Heart left ventricle (tissue), 16 donors: ENCODE measurements around the gene METRN. TPM values are rescaled to one million over a fixed set of nuclear protein-coding genes. Genes with fewer than 3 reads are reported as not detected.
A peak's percentile ranks its signal among the peaks of the same experiment; 100 is the strongest.

Experiments
- ATAC-seq, 4 donors: fragments of 200-7000 bp; cut with Tn5 transposase; one replicate each; pipeline ENCODE4 v1.9.1; 2020 to 2022; ENCODE audit warnings: moderate library complexity in 4 of 4, mild to moderate bottlenecking in 3 of 4, moderate number of reproducible peaks in 1 of 4
- DNase-seq, 5 donors: peaks; one replicate each; pipeline ENCODE4 v3.0.0-alpha.2; 2020
- H3K27ac ChIP-seq, 12 donors: fragments of 200-600 bp; sonication (generic) in 4 of 12; one replicate each; pipeline versions ENCODE4 v1.5.0 to v1.8.0; 2016 to 2022; ENCODE audit warnings: mild to moderate bottlenecking in 2 of 12
- H3K27me3 ChIP-seq, 9 donors: fragments of 200-600 bp; sonication (generic) in 2 of 9; one replicate each; pipeline versions ENCODE4 v1.5.1 to v1.8.0; 2016 to 2022; ENCODE audit warnings: mild to moderate bottlenecking in 3 of 9
- H3K36me3 ChIP-seq, 9 donors: fragments of 200-600 bp; sonication (generic) in 2 of 9; one replicate each; pipeline versions ENCODE4 v1.5.0 to v1.8.0; 2018 to 2022; ENCODE audit warnings: mild to moderate bottlenecking in 2 of 9
- H3K4me1 ChIP-seq, 12 donors: fragments of 200-600 bp; sonication (generic) in 4 of 12; one replicate each; pipeline versions ENCODE4 v1.5.0 to v1.8.0; 2016 to 2022; ENCODE audit warnings: mild to moderate bottlenecking in 3 of 12
- H3K4me3 ChIP-seq, 12 donors: fragments of 200-600 bp; sonication (generic) in 4 of 12; one replicate each; pipeline versions ENCODE4 v1.5.0 to v1.8.0; 2017 to 2022; ENCODE audit warnings: mild to moderate bottlenecking in 9 of 12, moderate library complexity in 4 of 12
- H3K9me3 ChIP-seq, 12 donors: fragments of 200-600 bp; sonication (generic) in 4 of 12; one replicate each; pipeline versions ENCODE4 v1.5.0 to v1.8.0; 2016 to 2022; ENCODE audit warnings: mild to moderate bottlenecking in 1 of 12
- CTCF ChIP-seq, 12 donors: fragments of 200-600 bp; sonication (generic) in 4 of 12; IDR thresholded peaks; one replicate each; pipeline versions ENCODE4 v1.5.0 to v1.8.0; 2018 to 2022; ENCODE audit warnings: antibody characterized with exemption in 12 of 12, mild to moderate bottlenecking in 5 of 12
- POLR2A ChIP-seq, 2 donors: fragments of 450-650 bp; IDR thresholded peaks; one replicate each; pipeline ENCODE4 v1.6.1; 2017; ENCODE audit warnings: antibody characterized with exemption in 2 of 2, mild to moderate bottlenecking in 2 of 2, moderate library complexity in 2 of 2
- WGBS, 4 donors: extraction: QIAGEN DNeasy Blood & Tissue Kit in 2 of 4; methylation state at CpG; one replicate each; pipeline versions ENCODE4 v1.1.5 to v1.1.7; 2013 to 2018; 5-methylcytosine and 5-hydroxymethylcytosine counted together
- intact Hi-C, 10 donors: fragments of 100-400 bp; cut with DNase I; formaldehyde crosslinking; loops; one replicate each; pipeline versions ENCODE4 v1.11.1 to v1.14.2; 2022
- polyA plus RNA-seq, 2 donors: library from polyadenylated mRNA; stranded (reverse); fragments of 200-250 nt; gene quantifications; one replicate each; pipeline ENCODE4 v1.2.3, GENCODE V29; 2013
- total RNA-seq, 9 donors: library from RNA; depleted of rRNA in 2 of 9; stranded (reverse); fragments of >200 nt in 2 of 9; fragmentation: NEBNext Ultra II Directional in 3 of 9; extraction: Animal tissue kit (Norgen Biotek cat#: 25700) in 3 of 9; gene quantifications; one replicate each; pipeline versions ENCODE4 v1.1.0 to v1.2.4, GENCODE V29; 2016 to 2023
- donor health status: ischemic (EF 13 %, LVEDD 7.1; RV severe dilation, severe dysfunction).
- donor health status: healthy with polysubstance abuse.
- donor health status: DM: no; HTN: yes; CAD: no.
- donor health status: DM: no; HTN: no; CAD: no.
- donor health status: ischemic (EF 25% LVEDD 6.9; RV normal size, moderate dysfunction).
- donor health status: ischemic (EF 25% LVEDD 5.7; RV mildly dilated, moderate dysfunction).
- donor health status: healthy.
- donor health status: DM: yes; HTN: yes; CAD: no.
- donor health status: ischemic (EF 35%, LVEDD 5.7; RV mildly dilated, moderate dysfunction).
- donor health status: nonischemic (EF 11% LVEDD 7.7; RV severe dilation, severe dysfunction).
- donor health status: DM: yes; HTN: yes; CAD: no.
- donor health status: PGD.
- donor health status: ischemic (EF 29% LVEDD 5.4; RV normal size, mild dysfunction).
- donor health status: nonischemic (EF 23%, LVEDD 6.1; RV moderate dilation, normal function).

The METRN gene
- total and polyA plus RNA-seq, 11 donors: 31.2 to 79.4 (median 60.7) TPM

GRCh38 chr16:760545-761343, 45.8 kb downstream of the METRN start, which contains the start of gene MSLN:
Gene MSLN, plus strand, starts transcription at chr16:760734. Its CDS starts 1,947 bp downstream, at chr16:762681.
- ATAC-seq (no peak), DNase-seq (peak in 1 of 5 donors; percentile 6)
- Histone ChIP-seq H3K9me3 (no peaks in the 10 kb centered on the region), H3K4me3 (no peak within 1 kb of the TSS), H3K27me3 (peaks cover 0 to 20% (median 0%) of the 10 kb centered on the region in 9 donors), H3K36me3 (no peaks in the 10 kb centered on the region), H3K4me1 (peaks cover 0 to 4% (median 0%) of the 10 kb centered on the region in 12 donors), H3K27ac (no peak within 1 kb of the TSS)
- intact Hi-C loops: no loop called here
- 73 to 78% (median 76%) methylated on average over 32 to 37 of the region's 37 CpGs for WGBS, 4 donors
- TF ChIP-seq CTCF (IDR thresholded peaks at IDR 0.05) (no peak), POLR2A (IDR thresholded peaks at IDR 0.05) (no peak)

GRCh38 chr16:761625-762513, 47.0 kb downstream of the METRN start:
- peaks cover 0 to 4% (median 0%) of the 10 kb centered on the region in 12 donors for H3K4me1 ChIP-seq
- 63 to 72% (median 67%) methylated on average over 4 to 22 of the region's 22 CpGs for WGBS, 4 donors
- H3K4me3 ChIP-seq: no peak overlapping the region
- no peaks in the 10 kb centered on the region for H3K9me3 ChIP-seq
- H3K27me3 ChIP-seq: peaks cover 0 to 17% (median 0%) of the 10 kb centered on the region in 9 donors
- no peak overlapping the region for H3K27ac ChIP-seq
- peak in 1 of 5 donors; percentile 2 for DNase-seq
- no peak for TF ChIP-seq CTCF (IDR thresholded peaks at IDR 0.05)
- TF ChIP-seq POLR2A (IDR thresholded peaks at IDR 0.05): no peak
- ATAC-seq: no peak
- H3K36me3 ChIP-seq: no peaks in the 10 kb centered on the region
- intact Hi-C loops: no loop called here

- Histone ChIP-seq H3K27ac (no peak overlapping the region), H3K9me3 (no peaks in the 10 kb centered on the region), H3K27me3 (peaks cover 0 to 17% (median 0%) of the 10 kb centered on the region in 9 donors), H3K4me3 (no peak overlapping the region), H3K36me3 (no peaks in the 10 kb centered on the region), H3K4me1 (peaks cover 0 to 4% (median 0%) of the 10 kb centered on the region in 12 donors)
- TF ChIP-seq CTCF (IDR thresholded peaks at IDR 0.05): no peak
- TF ChIP-seq POLR2A (IDR thresholded peaks at IDR 0.05): no peak
- 70 to 78% (median 73%) methylated on average over 11 to 17 of the region's 17 CpGs for WGBS, 4 donors
- ATAC-seq (no peak), DNase-seq (peak in 1 of 5 donors; percentile 2)
- intact Hi-C loops: no loop called here
Measured at GRCh38 chr16:762595-763268, 47.8 kb downstream of the METRN start.
